ENCODE measurements around the gene VPS37C.

- TF ChIP-seq, protein P1, sequence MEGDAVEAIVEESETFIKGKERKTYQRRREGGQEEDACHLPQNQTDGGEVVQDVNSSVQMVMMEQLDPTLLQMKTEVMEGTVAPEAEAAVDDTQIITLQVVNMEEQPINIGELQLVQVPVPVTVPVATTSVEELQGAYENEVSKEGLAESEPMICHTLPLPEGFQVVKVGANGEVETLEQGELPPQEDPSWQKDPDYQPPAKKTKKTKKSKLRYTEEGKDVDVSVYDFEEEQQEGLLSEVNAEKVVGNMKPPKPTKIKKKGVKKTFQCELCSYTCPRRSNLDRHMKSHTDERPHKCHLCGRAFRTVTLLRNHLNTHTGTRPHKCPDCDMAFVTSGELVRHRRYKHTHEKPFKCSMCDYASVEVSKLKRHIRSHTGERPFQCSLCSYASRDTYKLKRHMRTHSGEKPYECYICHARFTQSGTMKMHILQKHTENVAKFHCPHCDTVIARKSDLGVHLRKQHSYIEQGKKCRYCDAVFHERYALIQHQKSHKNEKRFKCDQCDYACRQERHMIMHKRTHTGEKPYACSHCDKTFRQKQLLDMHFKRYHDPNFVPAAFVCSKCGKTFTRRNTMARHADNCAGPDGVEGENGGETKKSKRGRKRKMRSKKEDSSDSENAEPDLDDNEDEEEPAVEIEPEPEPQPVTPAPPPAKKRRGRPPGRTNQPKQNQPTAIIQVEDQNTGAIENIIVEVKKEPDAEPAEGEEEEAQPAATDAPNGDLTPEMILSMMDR (IDR thresholded peaks at IDR 0.05), result no peak
- TF ChIP-seq ZFX (IDR thresholded peaks at IDR 0.05; ENCODE audit: borderline replicate concordance), result no peak
Measured at GRCh38 chr11:61122761-61123160, 38.5 kb downstream of the VPS37C start.

Data from 22Rv1 (cell line).